Measurements from ENCODE around the gene KSR1. TPM values are rescaled to one million over a fixed set of nuclear protein-coding genes. Genes with fewer than 3 reads are reported as not detected.

The KSR1 gene
- total and polyA plus RNA-seq, 9 of the 15 experiments (the other 6 are each of a cell fraction or from before 2014, with no cell fraction given): 1.4 to 51.7 (median 18.4) TPM

DNA sequence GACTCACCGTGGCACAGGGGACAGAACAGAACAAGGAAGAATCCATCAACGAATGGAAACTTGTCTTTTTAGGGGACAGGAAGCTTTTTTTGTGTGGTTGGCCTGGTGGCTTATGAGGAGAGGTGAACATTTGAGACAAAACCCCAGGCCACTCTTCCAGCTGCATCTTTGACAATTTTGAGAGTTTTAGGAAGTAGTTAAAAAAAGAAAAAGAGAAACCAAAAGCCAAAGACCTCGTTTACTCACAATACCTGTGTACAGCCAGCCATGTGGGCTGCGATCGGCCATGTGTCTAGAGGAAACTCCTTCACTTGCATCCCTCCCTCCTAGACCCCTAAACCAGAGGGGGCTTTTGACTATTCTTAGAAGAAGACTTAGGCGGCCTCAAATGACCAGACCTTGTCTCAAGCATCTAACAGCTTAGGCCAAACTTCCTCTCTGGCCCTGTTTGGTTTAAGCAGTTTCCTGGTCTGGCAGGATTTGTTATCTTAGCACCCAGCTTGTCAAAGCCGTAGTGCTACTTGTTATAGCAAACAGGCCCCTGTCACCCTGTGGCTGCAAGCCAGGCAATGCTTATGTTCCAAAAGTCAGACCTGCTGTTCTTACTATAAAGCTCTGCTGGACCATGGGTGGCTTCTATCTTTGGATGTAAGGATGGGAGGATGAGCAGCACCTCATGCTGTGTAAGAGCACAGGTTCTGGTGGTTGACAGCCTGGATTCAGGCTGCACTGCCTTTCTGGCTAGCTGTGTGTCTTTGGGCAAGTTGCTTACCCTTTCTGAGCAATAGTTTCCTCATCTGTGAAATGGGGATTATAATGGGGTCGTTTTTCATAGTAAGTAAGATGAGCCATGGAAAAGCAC, 17.7 kb downstream of the KSR1 start (continued):
- TF ChIP-seq ZBTB7A (IDR thresholded peaks at IDR 0.05; ENCODE audit: borderline replicate concordance, control insufficient read depth, low read depth, low read length) (no peak), MAZ (CRISPR knock-in tag; conservative IDR thresholded peaks at IDR 0.05 in 1 of 2, IDR thresholded peaks at IDR 0.05 in 1 of 2) (peak; percentile 52 to 53; a peak in 3 of 4 replicates), TCFL5 (CRISPR knock-in tag; conservative IDR thresholded peaks at IDR 0.05) (0 out of 2 replicates have a peak, but pooled peaks have one; percentile 37), ZFP30 (CRISPR knock-in tag; IDR thresholded peaks at IDR 0.05; ENCODE audit: borderline replicate concordance) (no peak), HSF4 (CRISPR knock-in tag; IDR thresholded peaks at IDR 0.05; ENCODE audit: borderline replicate concordance) (0 out of 2 replicates have a peak, but pooled peaks have one; percentile 15), BRCA1 (IDR thresholded peaks at IDR 0.05) (no peak), BRCA1 (CRISPR knock-in tag; IDR thresholded peaks at IDR 0.05) (no peak), ESRRA (IDR thresholded peaks at IDR 0.05; ENCODE audit: borderline replicate concordance, low read depth) (peak; percentile 36; the same call in 1 of the 2 replicates), ZNF239 (CRISPR knock-in tag; IDR thresholded peaks at IDR 0.05) (no peak), NFIX (CRISPR knock-in tag; IDR thresholded peaks at IDR 0.05; ENCODE audit: low read depth) (no peak; the same call in 1 of the 2 replicates), HIVEP1 (CRISPR knock-in tag; IDR thresholded peaks at IDR 0.05) (no peak), XRCC5 (IDR thresholded peaks at IDR 0.05; ENCODE audit: low read depth, low read length) (no peak; the same call in 1 of the 2 replicates), TAL1 (IDR thresholded peaks at IDR 0.05) (peak; percentile 92), KLF13 (tag; IDR thresholded peaks at IDR 0.05; ENCODE audit: borderline replicate concordance, low read depth) (no peak), ZBTB9 (CRISPR knock-in tag; IDR thresholded peaks at IDR 0.05) (peak; percentile 46; the same call in 1 of the 2 replicates)
- TF ChIP-seq, protein P1, sequence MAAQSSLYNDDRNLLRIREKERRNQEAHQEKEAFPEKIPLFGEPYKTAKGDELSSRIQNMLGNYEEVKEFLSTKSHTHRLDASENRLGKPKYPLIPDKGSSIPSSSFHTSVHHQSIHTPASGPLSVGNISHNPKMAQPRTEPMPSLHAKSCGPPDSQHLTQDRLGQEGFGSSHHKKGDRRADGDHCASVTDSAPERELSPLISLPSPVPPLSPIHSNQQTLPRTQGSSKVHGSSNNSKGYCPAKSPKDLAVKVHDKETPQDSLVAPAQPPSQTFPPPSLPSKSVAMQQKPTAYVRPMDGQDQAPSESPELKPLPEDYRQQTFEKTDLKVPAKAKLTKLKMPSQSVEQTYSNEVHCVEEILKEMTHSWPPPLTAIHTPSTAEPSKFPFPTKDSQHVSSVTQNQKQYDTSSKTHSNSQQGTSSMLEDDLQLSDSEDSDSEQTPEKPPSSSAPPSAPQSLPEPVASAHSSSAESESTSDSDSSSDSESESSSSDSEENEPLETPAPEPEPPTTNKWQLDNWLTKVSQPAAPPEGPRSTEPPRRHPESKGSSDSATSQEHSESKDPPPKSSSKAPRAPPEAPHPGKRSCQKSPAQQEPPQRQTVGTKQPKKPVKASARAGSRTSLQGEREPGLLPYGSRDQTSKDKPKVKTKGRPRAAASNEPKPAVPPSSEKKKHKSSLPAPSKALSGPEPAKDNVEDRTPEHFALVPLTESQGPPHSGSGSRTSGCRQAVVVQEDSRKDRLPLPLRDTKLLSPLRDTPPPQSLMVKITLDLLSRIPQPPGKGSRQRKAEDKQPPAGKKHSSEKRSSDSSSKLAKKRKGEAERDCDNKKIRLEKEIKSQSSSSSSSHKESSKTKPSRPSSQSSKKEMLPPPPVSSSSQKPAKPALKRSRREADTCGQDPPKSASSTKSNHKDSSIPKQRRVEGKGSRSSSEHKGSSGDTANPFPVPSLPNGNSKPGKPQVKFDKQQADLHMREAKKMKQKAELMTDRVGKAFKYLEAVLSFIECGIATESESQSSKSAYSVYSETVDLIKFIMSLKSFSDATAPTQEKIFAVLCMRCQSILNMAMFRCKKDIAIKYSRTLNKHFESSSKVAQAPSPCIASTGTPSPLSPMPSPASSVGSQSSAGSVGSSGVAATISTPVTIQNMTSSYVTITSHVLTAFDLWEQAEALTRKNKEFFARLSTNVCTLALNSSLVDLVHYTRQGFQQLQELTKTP (IDR thresholded peaks at IDR 0.05; ENCODE audit: low read depth in 1 of 2, partially characterized antibody in 2 of 2): peak in 1 of 2 experiments; percentile 62
- TF ChIP-seq, protein P2, sequence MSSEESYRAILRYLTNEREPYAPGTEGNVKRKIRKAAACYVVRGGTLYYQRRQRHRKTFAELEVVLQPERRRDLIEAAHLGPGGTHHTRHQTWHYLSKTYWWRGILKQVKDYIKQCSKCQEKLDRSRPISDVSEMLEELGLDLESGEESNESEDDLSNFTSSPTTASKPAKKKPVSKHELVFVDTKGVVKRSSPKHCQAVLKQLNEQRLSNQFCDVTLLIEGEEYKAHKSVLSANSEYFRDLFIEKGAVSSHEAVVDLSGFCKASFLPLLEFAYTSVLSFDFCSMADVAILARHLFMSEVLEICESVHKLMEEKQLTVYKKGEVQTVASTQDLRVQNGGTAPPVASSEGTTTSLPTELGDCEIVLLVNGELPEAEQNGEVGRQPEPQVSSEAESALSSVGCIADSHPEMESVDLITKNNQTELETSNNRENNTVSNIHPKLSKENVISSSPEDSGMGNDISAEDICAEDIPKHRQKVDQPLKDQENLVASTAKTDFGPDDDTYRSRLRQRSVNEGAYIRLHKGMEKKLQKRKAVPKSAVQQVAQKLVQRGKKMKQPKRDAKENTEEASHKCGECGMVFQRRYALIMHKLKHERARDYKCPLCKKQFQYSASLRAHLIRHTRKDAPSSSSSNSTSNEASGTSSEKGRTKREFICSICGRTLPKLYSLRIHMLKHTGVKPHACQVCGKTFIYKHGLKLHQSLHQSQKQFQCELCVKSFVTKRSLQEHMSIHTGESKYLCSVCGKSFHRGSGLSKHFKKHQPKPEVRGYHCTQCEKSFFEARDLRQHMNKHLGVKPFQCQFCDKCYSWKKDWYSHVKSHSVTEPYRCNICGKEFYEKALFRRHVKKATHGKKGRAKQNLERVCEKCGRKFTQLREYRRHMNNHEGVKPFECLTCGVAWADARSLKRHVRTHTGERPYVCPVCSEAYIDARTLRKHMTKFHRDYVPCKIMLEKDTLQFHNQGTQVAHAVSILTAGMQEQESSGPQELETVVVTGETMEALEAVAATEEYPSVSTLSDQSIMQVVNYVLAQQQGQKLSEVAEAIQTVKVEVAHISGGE (CRISPR knock-in tag; IDR thresholded peaks at IDR 0.05): no peak; a peak in 1 of 6 replicates
